Hepatocyte (in vitro differentiated cells): ENCODE results near the gene ISY1.

Experiments
- EZH2 ChIP-seq: fragments of 200-600 bp; sonication (generic); IDR thresholded peaks from 2 replicates; pipeline ENCODE4 v1.6.1; 2016; ENCODE audit warnings: antibody characterized with exemption, mild to moderate bottlenecking, borderline replicate concordance
- TF ChIP-seq, protein P1 (sequence below): fragments of 200-600 bp; sonication (generic); IDR thresholded peaks from 2 replicates; pipeline ENCODE4 v1.5.1; 2016; ENCODE audit warnings: antibody characterized with exemption, mild to moderate bottlenecking; ENCODE audit not compliant: poor library complexity

DNA sequence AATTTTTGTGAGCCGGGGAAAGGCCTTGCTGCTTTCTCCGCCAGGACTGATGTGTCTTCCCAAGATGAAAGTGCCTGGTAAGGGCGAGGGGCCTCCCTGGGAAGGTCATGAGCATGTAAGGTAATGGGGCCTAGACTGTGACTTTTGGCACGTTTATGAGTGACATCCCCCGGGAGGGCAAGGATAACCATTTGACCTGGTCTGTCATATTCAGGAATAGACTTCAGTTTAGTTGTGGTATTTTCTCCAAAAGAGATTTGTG, 23.5 kb upstream of the ISY1 start:
- TF ChIP-seq, protein P1, sequence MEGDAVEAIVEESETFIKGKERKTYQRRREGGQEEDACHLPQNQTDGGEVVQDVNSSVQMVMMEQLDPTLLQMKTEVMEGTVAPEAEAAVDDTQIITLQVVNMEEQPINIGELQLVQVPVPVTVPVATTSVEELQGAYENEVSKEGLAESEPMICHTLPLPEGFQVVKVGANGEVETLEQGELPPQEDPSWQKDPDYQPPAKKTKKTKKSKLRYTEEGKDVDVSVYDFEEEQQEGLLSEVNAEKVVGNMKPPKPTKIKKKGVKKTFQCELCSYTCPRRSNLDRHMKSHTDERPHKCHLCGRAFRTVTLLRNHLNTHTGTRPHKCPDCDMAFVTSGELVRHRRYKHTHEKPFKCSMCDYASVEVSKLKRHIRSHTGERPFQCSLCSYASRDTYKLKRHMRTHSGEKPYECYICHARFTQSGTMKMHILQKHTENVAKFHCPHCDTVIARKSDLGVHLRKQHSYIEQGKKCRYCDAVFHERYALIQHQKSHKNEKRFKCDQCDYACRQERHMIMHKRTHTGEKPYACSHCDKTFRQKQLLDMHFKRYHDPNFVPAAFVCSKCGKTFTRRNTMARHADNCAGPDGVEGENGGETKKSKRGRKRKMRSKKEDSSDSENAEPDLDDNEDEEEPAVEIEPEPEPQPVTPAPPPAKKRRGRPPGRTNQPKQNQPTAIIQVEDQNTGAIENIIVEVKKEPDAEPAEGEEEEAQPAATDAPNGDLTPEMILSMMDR: no peak
- no peak for TF ChIP-seq EZH2
